Astrocyte (in vitro differentiated cells and primary cell): Measurements from ENCODE around the gene IST1. TPM values are rescaled to one million over a fixed set of nuclear protein-coding genes. Genes with fewer than 3 reads are reported as not detected.

Experiments used
- DNase-seq: peaks from one replicate; pipeline ENCODE4 v3.0.0-alpha.2; 2010; ENCODE audit warnings: low read depth
- FAIRE-seq: peaks from 2 replicates; lab custom pipeline; 2011; peaks lifted over from hg19 to GRCh38; lab: Jason Lieb, UNC
- H2AFZ ChIP-seq: 2 replicates; pipeline ENCODE4 v1.6.0; 2012; ENCODE audit warnings: low read depth, low read length, inconsistent platforms
- H3K27ac ChIP-seq: 2 replicates; pipeline ENCODE4 v1.5.1; 2011; ENCODE audit warnings: low read depth, low read length, inconsistent platforms
- H3K27me3 ChIP-seq: 2 replicates; pipeline ENCODE4 v1.6.0; 2011; ENCODE audit warnings: low read length, inconsistent platforms; ENCODE audit not compliant: insufficient read depth
- H3K36me3 ChIP-seq: 2 replicates; pipeline ENCODE4 v1.5.1; 2011; ENCODE audit warnings: low read length, inconsistent platforms; ENCODE audit not compliant: insufficient read depth
- H3K4me1 ChIP-seq: 2 replicates; pipeline ENCODE4 v1.5.1; 2011; ENCODE audit warnings: low read length, inconsistent platforms; ENCODE audit not compliant: insufficient read depth
- H3K4me2 ChIP-seq: 2 replicates; pipeline ENCODE4 v1.6.0; 2012; ENCODE audit warnings: low read length, inconsistent platforms
- H3K4me3 ChIP-seq: 2 replicates; pipeline ENCODE4 v1.5.1; 2011; ENCODE audit warnings: low read depth, mild to moderate bottlenecking, low read length, inconsistent platforms; ENCODE audit not compliant: insufficient read depth
- H3K79me2 ChIP-seq: 2 replicates; pipeline ENCODE4 v1.6.0; 2012; ENCODE audit warnings: mild to moderate bottlenecking, low read length, inconsistent platforms; ENCODE audit not compliant: insufficient read depth
- H3K9ac ChIP-seq: 2 replicates; pipeline ENCODE4 v1.6.0; 2012; ENCODE audit warnings: mild to moderate bottlenecking, low read length, inconsistent platforms
- H3K9me3 ChIP-seq: 2 replicates; pipeline ENCODE4 v1.5.1; 2012; ENCODE audit warnings: low read depth, mild to moderate bottlenecking, low read length, inconsistent platforms; ENCODE audit not compliant: insufficient read depth
- H4K20me1 ChIP-seq: 2 replicates; pipeline ENCODE4 v1.6.0; 2012; ENCODE audit warnings: low read length, inconsistent platforms; ENCODE audit not compliant: insufficient read depth
- H3K27ac Mint-ChIP-seq: one replicate; pipeline ENCODE4 v1.8.0; 2021; ENCODE audit warnings: mild to moderate bottlenecking, mixed read lengths; ENCODE audit not compliant: unreplicated experiment
- H3K27me3 Mint-ChIP-seq: one replicate; pipeline ENCODE4 v1.8.0; 2021; ENCODE audit warnings: low read depth, mixed read lengths; ENCODE audit not compliant: unreplicated experiment
- H3K36me3 Mint-ChIP-seq: one replicate; pipeline ENCODE4 v1.8.0; 2021; ENCODE audit warnings: low read depth, mixed read lengths; ENCODE audit not compliant: unreplicated experiment
- H3K4me1 Mint-ChIP-seq: one replicate; pipeline ENCODE4 v1.8.0; 2021; ENCODE audit warnings: low read depth, mixed read lengths; ENCODE audit not compliant: unreplicated experiment
- H3K4me3 Mint-ChIP-seq: one replicate; pipeline ENCODE4 v1.8.0; 2021; ENCODE audit warnings: mild to moderate bottlenecking, moderate library complexity, mixed read lengths; ENCODE audit not compliant: unreplicated experiment
- H3K9me3 Mint-ChIP-seq: one replicate; pipeline ENCODE4 v1.8.0; 2021; ENCODE audit warnings: mild to moderate bottlenecking, mixed read lengths; ENCODE audit not compliant: unreplicated experiment
- CTCF ChIP-seq: IDR thresholded peaks from 2 replicates; pipeline ENCODE4 v1.5.1; 2011; ENCODE audit warnings: low read depth, mild to moderate bottlenecking, inconsistent platforms, low read length, moderate library complexity; ENCODE audit not compliant: insufficient read depth
- EZH2 ChIP-seq: IDR thresholded peaks from 2 replicates; pipeline ENCODE4 v1.6.1; 2012; ENCODE audit warnings: mild to moderate bottlenecking, low read length, inconsistent platforms; ENCODE audit not compliant: insufficient read depth
- total RNA-seq: library from RNA; stranded (reverse); gene quantifications from 2 replicates; pipeline ENCODE4 v1.2.1, GENCODE V29; 2021

IST1 gene
- total RNA-seq, 1 donor from 2014 or later = 241 TPM

GRCh38 chr16:71919035-71919434 is 23.7 kb downstream of the IST1 start:
- Histone ChIP-seq H3K9ac (no peak overlapping the region), H3K27me3 (no peaks in the 10 kb centered on the region), H3K4me1 (peaks cover 20% of the 10 kb centered on the region), H3K27ac (no peak overlapping the region), H3K4me2 (no peak overlapping the region), H2AFZ (no peak overlapping the region), H3K4me3 (no peak overlapping the region), H4K20me1 (peaks cover 93% of the 10 kb centered on the region), H3K79me2 (peaks cover 93% of the 10 kb centered on the region), H3K36me3 (peaks cover 59% of the 10 kb centered on the region), H3K9me3 (peaks cover 2% of the 10 kb centered on the region)
- TF ChIP-seq EZH2 (no peak), CTCF (no peak)
- H3K4me1 Mint-ChIP-seq = peaks cover 19% of the 10 kb centered on the region
- peaks cover 8% of the 10 kb centered on the region for H3K9me3 Mint-ChIP-seq
- H3K27ac Mint-ChIP-seq = peak overlapping the region; percentile 20
- peak overlapping the region; percentile 28 for H3K4me3 Mint-ChIP-seq
- FAIRE-seq = no peak
- H3K27me3 Mint-ChIP-seq = no peaks in the 10 kb centered on the region
- peaks cover 57% of the 10 kb centered on the region for H3K36me3 Mint-ChIP-seq
- no peak for DNase-seq

DNA sequence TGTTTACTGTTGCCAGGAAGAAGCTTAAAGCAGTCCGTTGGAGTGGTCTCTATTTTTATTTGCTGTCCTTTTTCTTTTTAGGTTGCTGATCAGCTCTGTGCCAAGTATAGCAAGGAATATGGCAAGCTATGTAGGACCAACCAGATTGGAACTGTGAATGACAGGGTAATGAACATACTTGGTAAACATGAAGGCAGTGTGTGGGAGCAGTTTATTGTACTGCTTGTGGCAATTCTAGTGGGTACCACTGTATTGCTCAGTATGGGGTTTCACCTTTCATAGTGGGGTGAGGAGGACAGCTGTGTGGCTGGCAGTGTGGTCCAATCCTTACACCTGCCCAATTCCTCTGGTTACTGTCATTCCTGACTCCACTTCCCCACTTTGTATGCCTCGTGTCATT is 25.3 kb downstream of the IST1 start:
- no peak for DNase-seq
- no peak overlapping the region for H3K4me2 ChIP-seq
- peaks cover 2% of the 10 kb centered on the region for H3K9me3 ChIP-seq
- H3K27me3 ChIP-seq = no peaks in the 10 kb centered on the region
- no peak for FAIRE-seq
- H3K9ac ChIP-seq = no peak overlapping the region
- H3K4me3 Mint-ChIP-seq = no peak overlapping the region
- peaks cover 20% of the 10 kb centered on the region for H3K4me1 Mint-ChIP-seq
- H3K36me3 ChIP-seq = peaks cover 64% of the 10 kb centered on the region
- TF ChIP-seq EZH2 = no peak
- no peak for TF ChIP-seq CTCF
- no peak overlapping the region for H2AFZ ChIP-seq
- peaks cover 81% of the 10 kb centered on the region for H3K79me2 ChIP-seq
- no peak overlapping the region for H3K27ac ChIP-seq
- no peak overlapping the region for H3K4me3 ChIP-seq
- no peak overlapping the region for H3K27ac Mint-ChIP-seq
- H3K27me3 Mint-ChIP-seq = no peaks in the 10 kb centered on the region
- peaks cover 60% of the 10 kb centered on the region for H3K36me3 Mint-ChIP-seq
- H4K20me1 ChIP-seq = peaks cover 89% of the 10 kb centered on the region
- peaks cover 23% of the 10 kb centered on the region for H3K4me1 ChIP-seq
- H3K9me3 Mint-ChIP-seq = peaks cover 8% of the 10 kb centered on the region

DNA sequence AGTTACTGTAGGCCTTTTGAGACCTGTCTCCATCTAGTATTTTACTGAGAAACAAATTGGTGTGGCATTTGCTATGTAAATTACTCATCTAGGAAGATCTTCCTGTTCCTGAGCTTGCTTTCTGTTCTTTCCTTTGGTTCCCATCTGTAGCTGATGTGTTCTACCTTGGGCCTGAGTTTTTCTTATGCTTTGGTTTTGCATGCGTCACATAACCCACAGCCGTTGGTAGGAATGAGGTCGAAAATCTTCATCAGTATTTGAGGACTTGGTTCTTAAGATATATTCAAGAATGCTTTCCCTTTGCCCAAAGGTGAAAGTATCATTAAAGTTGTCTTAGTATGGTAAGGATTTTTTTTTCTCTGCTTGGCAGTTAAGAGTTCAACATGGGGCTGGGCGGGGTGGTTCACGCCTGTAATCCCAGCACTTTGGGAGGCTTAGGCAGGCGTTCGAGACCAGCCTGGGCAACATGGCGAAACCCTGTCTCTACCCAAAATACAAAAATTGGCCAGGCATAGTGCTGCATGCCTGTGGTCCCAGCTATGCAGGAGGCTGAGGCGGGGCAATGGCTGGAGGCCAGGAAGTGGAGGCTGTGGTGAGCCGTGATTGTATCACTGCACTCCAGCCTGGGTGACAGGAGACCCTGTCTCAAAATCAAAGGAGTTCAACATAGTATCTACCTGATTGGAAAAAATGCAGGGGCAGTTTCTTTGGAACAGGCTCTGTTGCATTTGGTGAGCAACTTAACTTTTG is 28.8 kb downstream of the IST1 start:
- Mint-ChIP-seq H3K4me1 (peaks cover 34% of the 10 kb centered on the region), H3K9me3 (peaks cover 4% of the 10 kb centered on the region), H3K27ac (peak overlapping the region; percentile 0), H3K36me3 (peaks cover 38% of the 10 kb centered on the region), H3K27me3 (no peaks in the 10 kb centered on the region), H3K4me3 (no peak overlapping the region)
- Histone ChIP-seq H3K27ac (no peak overlapping the region), H3K9me3 (peaks cover 2% of the 10 kb centered on the region), H3K4me3 (no peak overlapping the region), H3K4me1 (peaks cover 40% of the 10 kb centered on the region), H3K36me3 (peaks cover 52% of the 10 kb centered on the region), H3K79me2 (peaks cover 53% of the 10 kb centered on the region), H2AFZ (no peak overlapping the region), H3K27me3 (no peaks in the 10 kb centered on the region), H3K9ac (no peak overlapping the region), H3K4me2 (peak overlapping the region; percentile 28), H4K20me1 (peaks cover 75% of the 10 kb centered on the region)
- FAIRE-seq (no peak), DNase-seq (peak; percentile 67)
- no peak for TF ChIP-seq CTCF
- TF ChIP-seq EZH2 = no peak
